G401.6 (cell line): ENCODE measurements around the gene POTEJ.
"Not testable (repeated sequence)": the region's sequence is repeated elsewhere in the genome, so short reads cannot be mapped to it uniquely, and the experiment has no call there.

ENCODE experiments used
- FAIRE-seq: peaks from 2 replicates; lab custom pipeline; 2012; peaks lifted over from hg19 to GRCh38; lab: Jason Lieb, UNC

The POTEJ gene

GRCh38 chr2:130601648-130602302 lies 9.5 kb upstream of the POTEJ start:
- FAIRE-seq: not testable (repeated sequence)

- not testable (repeated sequence) for FAIRE-seq
These were observed 2.8 kb upstream of the POTEJ start for GRCh38 chr2:130608276-130609001.

GRCh38 chr2:130609002-130609920 lies 2.0 kb upstream of the POTEJ start:
- FAIRE-seq: not testable (repeated sequence)

- not testable (repeated sequence) for FAIRE-seq
These were observed 754 bp upstream of the POTEJ start for GRCh38 chr2:130610486-130610885.

GRCh38 chr2:130628784-130629475 lies 17.7 kb downstream of the POTEJ start:
- not testable (repeated sequence) for FAIRE-seq

- FAIRE-seq: not testable (repeated sequence)
These were observed 27.7 kb downstream of the POTEJ start for GRCh38 chr2:130638973-130639372.

GRCh38 chr2:130641688-130642087 lies 30.4 kb downstream of the POTEJ start:
- not testable (repeated sequence) for FAIRE-seq

GRCh38 chr2:130649285-130649684 lies 38.0 kb downstream of the POTEJ start:
- FAIRE-seq: not testable (repeated sequence)

GRCh38 chr2:130664506-130664905 lies 53.3 kb downstream of the POTEJ start:
- not testable (repeated sequence) for FAIRE-seq

- not testable (repeated sequence) for FAIRE-seq
These were observed 54.4 kb downstream of the POTEJ start for GRCh38 chr2:130665596-130665995.

- FAIRE-seq: not testable (repeated sequence)
These were observed 56.3 kb downstream of the POTEJ start for GRCh38 chr2:130667516-130667915.

- FAIRE-seq: not testable (repeated sequence)
These were observed 58.9 kb downstream of the POTEJ start for GRCh38 chr2:130670026-130670745.

- not testable (repeated sequence) for FAIRE-seq
These were observed 81.0 kb downstream of the POTEJ start for GRCh38 chr2:130692041-130692770.

GRCh38 chr2:130693474-130693873 lies 82.2 kb downstream of the POTEJ start:
- not testable (repeated sequence) for FAIRE-seq

- not testable (repeated sequence) for FAIRE-seq
These were observed 92.0 kb downstream of the POTEJ start for GRCh38 chr2:130703250-130703649.
